ENCODE results near the gene LPAR5.
A peak's percentile ranks its signal among the peaks of the same experiment; 100 is the strongest.

Gene LPAR5

DNA sequence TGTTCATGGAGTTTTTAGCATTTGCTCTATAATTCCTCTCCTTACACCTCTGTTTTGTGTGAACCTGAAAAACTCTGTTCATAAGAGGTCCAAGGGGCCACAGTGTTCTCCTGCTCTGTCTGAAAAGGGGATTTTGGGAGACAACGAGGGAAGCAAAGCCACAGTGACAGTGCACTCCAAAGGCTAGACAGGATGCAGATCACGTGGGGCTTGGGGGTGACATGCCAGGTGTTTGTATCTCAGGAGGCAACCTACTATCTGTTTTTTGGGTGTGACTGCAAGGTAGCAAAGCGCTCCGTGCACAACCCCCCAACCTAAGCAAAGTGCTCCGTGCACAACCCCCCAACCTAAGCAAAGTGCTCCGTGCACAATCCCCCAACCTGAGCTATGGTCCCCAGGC lies 23.5 kb downstream of the LPAR5 start:
- Histone ChIP-seq H3K4me2 (ENCODE audit: low read length) (peak overlapping the region; percentile 32; the same call in 1 of the 2 replicates), H2AFZ (ENCODE audit: low read depth, low read length) (no peak overlapping the region), H3K27me3 (ENCODE audit: low read depth, low read length) (no peaks in the 10 kb centered on the region), H3K79me2 (ENCODE audit: low read length) (no peaks in the 10 kb centered on the region), H3K4me1 (ENCODE audit: low read length) (peaks cover 21% of the 10 kb centered on the region), H3K27ac (ENCODE audit: low read length) (no peak overlapping the region), H4K20me1 (ENCODE audit: insufficient read depth, low read length) (no peaks in the 10 kb centered on the region), H3K36me3 (replicated peaks; ENCODE audit: low read depth, low read length) (no peaks in the 10 kb centered on the region), H3K9ac (ENCODE audit: low read length) (no peak overlapping the region), H3K9me3 (ENCODE audit: insufficient read depth, low read length) (no peaks in the 10 kb centered on the region), H3K4me3 (ENCODE audit: low read length) (no peak overlapping the region)
- TF ChIP-seq, protein P1, sequence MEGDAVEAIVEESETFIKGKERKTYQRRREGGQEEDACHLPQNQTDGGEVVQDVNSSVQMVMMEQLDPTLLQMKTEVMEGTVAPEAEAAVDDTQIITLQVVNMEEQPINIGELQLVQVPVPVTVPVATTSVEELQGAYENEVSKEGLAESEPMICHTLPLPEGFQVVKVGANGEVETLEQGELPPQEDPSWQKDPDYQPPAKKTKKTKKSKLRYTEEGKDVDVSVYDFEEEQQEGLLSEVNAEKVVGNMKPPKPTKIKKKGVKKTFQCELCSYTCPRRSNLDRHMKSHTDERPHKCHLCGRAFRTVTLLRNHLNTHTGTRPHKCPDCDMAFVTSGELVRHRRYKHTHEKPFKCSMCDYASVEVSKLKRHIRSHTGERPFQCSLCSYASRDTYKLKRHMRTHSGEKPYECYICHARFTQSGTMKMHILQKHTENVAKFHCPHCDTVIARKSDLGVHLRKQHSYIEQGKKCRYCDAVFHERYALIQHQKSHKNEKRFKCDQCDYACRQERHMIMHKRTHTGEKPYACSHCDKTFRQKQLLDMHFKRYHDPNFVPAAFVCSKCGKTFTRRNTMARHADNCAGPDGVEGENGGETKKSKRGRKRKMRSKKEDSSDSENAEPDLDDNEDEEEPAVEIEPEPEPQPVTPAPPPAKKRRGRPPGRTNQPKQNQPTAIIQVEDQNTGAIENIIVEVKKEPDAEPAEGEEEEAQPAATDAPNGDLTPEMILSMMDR (IDR thresholded peaks at IDR 0.05; ENCODE audit: low read depth, low read length) = no peak
- no peak for TF ChIP-seq EZH2phosphoT487 (IDR thresholded peaks at IDR 0.05; ENCODE audit: low read depth)

DNA sequence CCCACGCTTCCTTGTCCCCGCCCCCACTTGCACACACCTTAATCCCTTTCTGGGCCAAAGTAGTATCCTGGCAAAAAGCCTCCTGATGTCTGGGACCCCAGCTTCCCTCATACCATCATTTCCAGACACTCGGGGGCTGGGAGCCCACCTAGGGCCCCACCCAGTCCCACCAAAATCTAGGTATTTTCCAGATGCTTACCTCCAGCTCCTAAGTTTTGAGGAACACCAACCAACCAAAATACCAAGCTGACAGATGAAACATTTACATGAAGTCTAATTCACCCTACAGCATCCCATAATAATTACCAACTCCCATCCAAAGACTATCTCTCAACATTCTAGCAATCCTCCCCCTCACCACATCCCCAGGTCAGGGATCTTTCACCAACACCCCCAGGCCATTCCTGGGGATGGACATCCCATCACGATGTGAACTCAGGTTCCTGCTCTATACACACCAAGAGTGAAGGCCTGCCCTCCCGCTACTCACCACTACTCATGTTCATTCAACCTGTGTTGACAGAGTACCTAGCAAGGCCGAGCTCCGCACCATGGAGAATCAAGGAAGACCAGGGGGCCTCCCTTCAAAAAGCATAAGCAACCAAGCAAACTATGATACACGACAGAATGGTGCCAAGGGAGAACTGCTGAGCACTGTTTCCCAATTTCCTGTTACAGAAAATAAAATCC lies 27.0 kb downstream of the LPAR5 start:
- Histone ChIP-seq H2AFZ (ENCODE audit: low read depth, low read length) (no peak overlapping the region), H3K27me3 (ENCODE audit: low read depth, low read length) (no peaks in the 10 kb centered on the region), H3K4me2 (ENCODE audit: low read length) (no peak overlapping the region), H3K79me2 (ENCODE audit: low read length) (peaks cover 28% of the 10 kb centered on the region), H4K20me1 (ENCODE audit: insufficient read depth, low read length) (peaks cover 23% of the 10 kb centered on the region), H3K36me3 (replicated peaks; ENCODE audit: low read depth, low read length) (peaks cover 22% of the 10 kb centered on the region), H3K9me3 (ENCODE audit: insufficient read depth, low read length) (no peaks in the 10 kb centered on the region), H3K9ac (ENCODE audit: low read length) (no peak overlapping the region), H3K27ac (ENCODE audit: low read length) (peak overlapping the region; percentile 27; the same call in 1 of the 2 replicates), H3K4me1 (ENCODE audit: low read length) (peaks cover 38% of the 10 kb centered on the region), H3K4me3 (ENCODE audit: low read length) (no peak overlapping the region)
- TF ChIP-seq, protein P1 (IDR thresholded peaks at IDR 0.05; ENCODE audit: low read depth, low read length) = no peak
- no peak for TF ChIP-seq EZH2phosphoT487 (IDR thresholded peaks at IDR 0.05; ENCODE audit: low read depth)

DNA sequence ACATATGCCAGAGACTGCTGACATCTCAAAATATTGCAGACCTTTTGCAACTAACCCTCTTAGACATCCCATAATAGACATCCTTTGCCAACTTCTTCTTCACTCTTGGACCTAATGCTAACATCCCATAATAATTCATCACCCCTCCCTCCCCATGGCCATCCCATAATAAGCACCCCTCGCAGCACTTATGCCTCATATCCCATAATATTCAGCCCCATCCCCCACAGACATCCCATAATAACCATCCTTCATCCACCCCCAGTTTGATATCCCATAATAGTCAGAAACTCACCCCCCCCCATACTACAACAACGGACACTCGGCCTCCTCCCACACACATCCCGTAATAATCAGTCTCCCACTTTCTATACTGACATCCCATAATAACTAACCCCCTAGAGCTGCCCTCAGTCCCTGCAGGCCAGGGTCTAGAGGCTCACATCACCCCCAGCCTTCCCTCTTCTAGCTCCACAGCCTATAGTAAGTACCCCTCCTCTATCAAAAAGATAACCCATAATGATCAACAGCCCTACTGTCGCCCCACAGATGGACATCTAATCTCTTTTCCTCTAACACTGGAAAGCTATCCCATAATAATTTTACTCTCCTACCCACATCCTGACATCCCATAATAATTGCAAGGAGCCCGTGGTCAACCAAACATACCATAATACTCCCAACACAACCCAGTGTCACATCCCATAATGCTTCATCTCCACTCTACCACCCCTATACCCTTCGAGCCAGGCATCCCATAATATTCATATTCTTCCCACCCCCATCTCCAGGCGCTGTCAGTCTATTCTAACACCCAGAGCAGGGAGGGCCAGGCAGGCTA lies 27.8 kb downstream of the LPAR5 start:
- TF ChIP-seq, protein P1 (IDR thresholded peaks at IDR 0.05; ENCODE audit: low read depth, low read length) = no peak
- no peak for TF ChIP-seq EZH2phosphoT487 (IDR thresholded peaks at IDR 0.05; ENCODE audit: low read depth)
- peak overlapping the region; percentile 98 for H3K4me2 ChIP-seq (ENCODE audit: low read length)
- H3K79me2 ChIP-seq (ENCODE audit: low read length) = peaks cover 35% of the 10 kb centered on the region
- H3K4me3 ChIP-seq (ENCODE audit: low read length) = 0 out of 2 replicates have a peak overlapping the region, but pooled peaks have one; percentile 40
- peak overlapping the region; percentile 66; the same call in 1 of the 2 replicates for H2AFZ ChIP-seq (ENCODE audit: low read depth, low read length)
- no peak overlapping the region; the same call in 1 of the 2 replicates for H3K27ac ChIP-seq (ENCODE audit: low read length)
- H4K20me1 ChIP-seq (ENCODE audit: insufficient read depth, low read length) = peaks cover 28% of the 10 kb centered on the region
- H3K36me3 ChIP-seq (replicated peaks; ENCODE audit: low read depth, low read length) = peaks cover 27% of the 10 kb centered on the region
- H3K4me1 ChIP-seq (ENCODE audit: low read length) = peaks cover 35% of the 10 kb centered on the region
- H3K9me3 ChIP-seq (ENCODE audit: insufficient read depth, low read length) = no peaks in the 10 kb centered on the region
- no peak overlapping the region for H3K9ac ChIP-seq (ENCODE audit: low read length)
- H3K27me3 ChIP-seq (ENCODE audit: low read depth, low read length) = no peaks in the 10 kb centered on the region

Measured in OCI-LY3 (cell line).